PC-9 (cell line): ENCODE measurements around the gene KCNK7.
A peak's percentile ranks its signal among the peaks of the same experiment; 100 is the strongest.

Experiments used
- EZH2 ChIP-seq: fragments of 200-600 bp; sonication (generic); IDR thresholded peaks from 2 replicates; pipeline ENCODE4 v1.8.0; 2017; ENCODE audit warnings: antibody characterized with exemption, low read depth
- TF ChIP-seq, protein P1 (sequence below): fragments of 200-600 bp; sonication (generic); conservative IDR thresholded peaks from 2 replicates; pipeline ENCODE4 v1.6.1; 2017; ENCODE audit warnings: mixed run types, antibody characterized with exemption, mild to moderate bottlenecking, moderate library complexity

GRCh38 chr11:65625628-65626342 lies 30.2 kb upstream of the KCNK7 start:
- TF ChIP-seq, protein P1, sequence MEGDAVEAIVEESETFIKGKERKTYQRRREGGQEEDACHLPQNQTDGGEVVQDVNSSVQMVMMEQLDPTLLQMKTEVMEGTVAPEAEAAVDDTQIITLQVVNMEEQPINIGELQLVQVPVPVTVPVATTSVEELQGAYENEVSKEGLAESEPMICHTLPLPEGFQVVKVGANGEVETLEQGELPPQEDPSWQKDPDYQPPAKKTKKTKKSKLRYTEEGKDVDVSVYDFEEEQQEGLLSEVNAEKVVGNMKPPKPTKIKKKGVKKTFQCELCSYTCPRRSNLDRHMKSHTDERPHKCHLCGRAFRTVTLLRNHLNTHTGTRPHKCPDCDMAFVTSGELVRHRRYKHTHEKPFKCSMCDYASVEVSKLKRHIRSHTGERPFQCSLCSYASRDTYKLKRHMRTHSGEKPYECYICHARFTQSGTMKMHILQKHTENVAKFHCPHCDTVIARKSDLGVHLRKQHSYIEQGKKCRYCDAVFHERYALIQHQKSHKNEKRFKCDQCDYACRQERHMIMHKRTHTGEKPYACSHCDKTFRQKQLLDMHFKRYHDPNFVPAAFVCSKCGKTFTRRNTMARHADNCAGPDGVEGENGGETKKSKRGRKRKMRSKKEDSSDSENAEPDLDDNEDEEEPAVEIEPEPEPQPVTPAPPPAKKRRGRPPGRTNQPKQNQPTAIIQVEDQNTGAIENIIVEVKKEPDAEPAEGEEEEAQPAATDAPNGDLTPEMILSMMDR: peak; percentile 55
- no peak for TF ChIP-seq EZH2
